Uterus (tissue), 4 donors: ENCODE data around the gene SLC29A1. TPM values are rescaled to one million over a fixed set of nuclear protein-coding genes. Genes with fewer than 3 reads are reported as not detected.

ENCODE experiments used
- DNase-seq, 2 donors: peaks; one replicate each; pipeline ENCODE4 v3.0.0-alpha.2; 2019 to 2020
- H3K27ac ChIP-seq, 2 donors: fragments of 200-600 bp; sonication (generic); 1 replicate in 1 of 2; 2 replicates in 1 of 2; pipeline ENCODE4 v1.5.1; 2016 to 2018
- H3K27me3 ChIP-seq, 2 donors: fragments of 200-600 bp; sonication (generic); one replicate each; pipeline ENCODE4 v1.5.1; 2018 to 2019; ENCODE audit warnings: control low read depth in 1 of 2
- H3K36me3 ChIP-seq, 2 donors: fragments of 200-600 bp; sonication (generic); one replicate each; pipeline ENCODE4 v1.5.1; 2019; ENCODE audit warnings: control low read depth in 1 of 2
- H3K4me1 ChIP-seq, 2 donors: fragments of 200-600 bp; sonication (generic); one replicate each; pipeline ENCODE4 v1.5.1; 2018 to 2019; ENCODE audit warnings: control low read depth in 1 of 2
- H3K4me3 ChIP-seq, 2 donors: fragments of 200-600 bp; sonication (generic); 1 replicate in 1 of 2; 2 replicates in 1 of 2; pipeline ENCODE4 v1.5.1; 2018 to 2019; ENCODE audit warnings: mild to moderate bottlenecking in 1 of 2
- H3K9me3 ChIP-seq, 2 donors: fragments of 200-600 bp; sonication (generic); one replicate each; pipeline ENCODE4 v1.5.1; 2019; ENCODE audit warnings: control low read depth in 1 of 2
- CTCF ChIP-seq, 4 experiments: fragments of 200-600 bp in 2 of 4; fragments of 450-650 bp in 2 of 4; sonication (generic) in 2 of 4; IDR thresholded peaks; one replicate each; pipeline ENCODE4 v1.5.1; 2016 to 2019; ENCODE audit warnings: antibody characterized with exemption in 4 of 4, mild to moderate bottlenecking in 2 of 4, moderate library complexity in 1 of 4
- POLR2A ChIP-seq, 2 donors: fragments of 450-650 bp; IDR thresholded peaks; one replicate each; pipeline ENCODE4 v1.6.1; 2016; ENCODE audit warnings: antibody characterized with exemption in 2 of 2, mild to moderate bottlenecking in 1 of 2, moderate library complexity in 1 of 2
- intact Hi-C: fragments of 100-400 bp; cut with DNase I; formaldehyde crosslinking; loops from one replicate; pipeline ENCODE4 v1.15.1; 2023; ENCODE audit warnings: low total_unique reads
- microRNA counts, 2 donors: library from miRNA; unstranded; fragments of <30 nt; microRNA quantifications; one replicate each; lab custom pipeline; 2016 to 2017
- small RNA-seq: library from RNA; depleted of rRNA; stranded (forward); fragments of <200 nt; gene quantifications from one replicate; pipeline ENCODE3, GENCODE V24; 2016
- total RNA-seq, 4 donors: library from RNA; depleted of rRNA in 3 of 4; stranded (reverse); fragments of >200 nt in 3 of 4; gene quantifications; one replicate each; pipeline versions ENCODE4 v1.1.0 to v1.2.4, GENCODE V29; 2014 to 2023
- donor health status: DM: yes; HTN: yes; CAD: no.

SLC29A1 gene
- total RNA-seq, 4 donors from 2014 or later, result 29.9 to 150 (median 95.1) TPM

- Histone ChIP-seq H3K27me3 (peaks cover 0 to 10% of the 10 kb centered on the region in 2 donors), H3K27ac (no peak overlapping the region), H3K9me3 (no peaks in the 10 kb centered on the region), H3K4me1 (no peaks in the 10 kb centered on the region), H3K4me3 (no peak overlapping the region), H3K36me3 (no peaks in the 10 kb centered on the region)
- no peak for DNase-seq
- TF ChIP-seq CTCF (IDR thresholded peaks at IDR 0.05) (no peak), POLR2A (IDR thresholded peaks at IDR 0.05) (no peak)
- intact Hi-C loops, result no loop called here
Observed at GRCh38 chr6:44277763-44278162, 54.4 kb downstream of the SLC29A1 start.

- DNase-seq, result no peak
- Histone ChIP-seq H3K4me1 (no peaks in the 10 kb centered on the region), H3K9me3 (no peaks in the 10 kb centered on the region), H3K27me3 (peaks cover 0 to 6% of the 10 kb centered on the region in 2 donors), H3K36me3 (no peaks in the 10 kb centered on the region), H3K27ac (no peak overlapping the region), H3K4me3 (no peak overlapping the region)
- no peak for TF ChIP-seq POLR2A (IDR thresholded peaks at IDR 0.05)
- TF ChIP-seq CTCF (IDR thresholded peaks at IDR 0.05), result no peak
- intact Hi-C loops, result no loop called here
Observed at GRCh38 chr6:44278315-44278714, 54.9 kb downstream of the SLC29A1 start.

- Histone ChIP-seq H3K4me3 (no peak overlapping the region), H3K36me3 (no peaks in the 10 kb centered on the region), H3K4me1 (no peaks in the 10 kb centered on the region), H3K9me3 (no peaks in the 10 kb centered on the region), H3K27me3 (peaks cover 0 to 5% of the 10 kb centered on the region in 2 donors), H3K27ac (no peak overlapping the region)
- no peak for DNase-seq
- TF ChIP-seq POLR2A (IDR thresholded peaks at IDR 0.05) (no peak), CTCF (IDR thresholded peaks at IDR 0.05) (no peak)
- intact Hi-C loops, result no loop called here
Observed at GRCh38 chr6:44278774-44279697, 55.6 kb downstream of the SLC29A1 start.

MicroRNA genes within 50 kb of the gene (microRNA counts, 767-probe panel; counts per million panel counts)
- microRNA hsa-miR-4647 (lab: Ali Mortazavi, UCI), result 0 counts per million in 2 donors

Small RNA genes lying within 50 kb of the gene (small RNA-seq; reads per million reads assigned to genes)
- gene RN7SL811P, result not detected

Other genes starting within 250 kb of the SLC29A1 start
- 10 to 100 TPM; 19.5 to 39.1 (median 33.6) TPM for gene MRPL14, start 96.1 kb upstream of the SLC29A1 start, total RNA-seq
- gene TMEM63B, start 96.0 kb upstream of the SLC29A1 start, total RNA-seq, result 10 to 100 TPM in 2 of 4 donors, 1 to 10 TPM in 1, under 1 TPM in 1; 0.77 to 24.9 (median 15.4) TPM
- gene CAPN11, start 64.8 kb upstream of the SLC29A1 start, total RNA-seq, result 1 to 10 TPM in 1 of 4 donors, not detected in 3; 1.5 TPM
- gene MYMX, start 6.7 kb upstream of the SLC29A1 start, total RNA-seq, result not detected
- 100 to 1,000 TPM; 336 to 897 (median 564) TPM for gene HSP90AB1, start 23.5 kb downstream of the SLC29A1 start, total RNA-seq
- 10 to 100 TPM in 3 of 4 donors, 1 to 10 TPM in 1; 5.9 to 39.5 (median 28.5) TPM for gene SLC35B2, start 33.9 kb downstream of the SLC29A1 start, total RNA-seq
- 1 to 10 TPM; 1.3 to 5.9 (median 2.8) TPM for gene NFKBIE, start 42.0 kb downstream of the SLC29A1 start, total RNA-seq
- gene TMEM151B, start 46.9 kb downstream of the SLC29A1 start, total RNA-seq, result under 1 TPM in 2 of 4 donors, not detected in 2; 0.09 to 0.21 TPM
- gene AARS2, start 89.8 kb downstream of the SLC29A1 start, total RNA-seq, result 10 to 100 TPM; 14.1 to 24.7 (median 21.0) TPM
- gene SPATS1, start 119.1 kb downstream of the SLC29A1 start, total RNA-seq, result under 1 TPM in 1 of 4 donors, not detected in 3; 0.62 TPM
- gene CDC5L, start 164.1 kb downstream of the SLC29A1 start, total RNA-seq, result 10 to 100 TPM in 3 of 4 donors, 1 to 10 TPM in 1; 8.7 to 42.0 (median 20.0) TPM